Activated T-helper 17 cell treated with anti-CD3 and anti-CD28 coated beads, Interleukin-2, amount 50 U/mL, for 72 hours (primary cell): ENCODE data around the gene CTSH. TPM values are rescaled to one million over a fixed set of nuclear protein-coding genes. Genes with fewer than 3 reads are reported as not detected.

Experiments used
- ATAC-seq: fragments of 150-1000 bp; cut with Tn5 transposase; replicated peaks from 2 replicates; pipeline ENCODE4 v1.10.0; 2021; ENCODE audit warnings: mild to moderate bottlenecking, moderate library complexity
- H3K27ac Mint-ChIP-seq: one replicate; pipeline ENCODE4 v1.8.0; 2022; ENCODE audit warnings: mixed read lengths
- H3K27me3 Mint-ChIP-seq: one replicate; pipeline ENCODE4 v1.8.0; 2022; ENCODE audit warnings: mixed read lengths
- H3K36me3 Mint-ChIP-seq: one replicate; pipeline ENCODE4 v1.8.0; 2022; ENCODE audit warnings: low read depth, mild to moderate bottlenecking, mixed read lengths
- H3K4me1 Mint-ChIP-seq: one replicate; pipeline ENCODE4 v1.8.0; 2022; ENCODE audit warnings: mixed read lengths
- H3K4me3 Mint-ChIP-seq: one replicate; pipeline ENCODE4 v1.8.0; 2022; ENCODE audit warnings: mild to moderate bottlenecking, mixed read lengths
- H3K9me3 Mint-ChIP-seq: one replicate; pipeline ENCODE4 v1.8.0; 2022; ENCODE audit warnings: mixed read lengths
- total RNA-seq, 2 donors: library from RNA; stranded (reverse); gene quantifications; one replicate each; pipeline ENCODE4 v1.2.3, GENCODE V29; 2022

The CTSH gene
- total RNA-seq, 2 donors from 2014 or later: 306 to 503 TPM

DNA sequence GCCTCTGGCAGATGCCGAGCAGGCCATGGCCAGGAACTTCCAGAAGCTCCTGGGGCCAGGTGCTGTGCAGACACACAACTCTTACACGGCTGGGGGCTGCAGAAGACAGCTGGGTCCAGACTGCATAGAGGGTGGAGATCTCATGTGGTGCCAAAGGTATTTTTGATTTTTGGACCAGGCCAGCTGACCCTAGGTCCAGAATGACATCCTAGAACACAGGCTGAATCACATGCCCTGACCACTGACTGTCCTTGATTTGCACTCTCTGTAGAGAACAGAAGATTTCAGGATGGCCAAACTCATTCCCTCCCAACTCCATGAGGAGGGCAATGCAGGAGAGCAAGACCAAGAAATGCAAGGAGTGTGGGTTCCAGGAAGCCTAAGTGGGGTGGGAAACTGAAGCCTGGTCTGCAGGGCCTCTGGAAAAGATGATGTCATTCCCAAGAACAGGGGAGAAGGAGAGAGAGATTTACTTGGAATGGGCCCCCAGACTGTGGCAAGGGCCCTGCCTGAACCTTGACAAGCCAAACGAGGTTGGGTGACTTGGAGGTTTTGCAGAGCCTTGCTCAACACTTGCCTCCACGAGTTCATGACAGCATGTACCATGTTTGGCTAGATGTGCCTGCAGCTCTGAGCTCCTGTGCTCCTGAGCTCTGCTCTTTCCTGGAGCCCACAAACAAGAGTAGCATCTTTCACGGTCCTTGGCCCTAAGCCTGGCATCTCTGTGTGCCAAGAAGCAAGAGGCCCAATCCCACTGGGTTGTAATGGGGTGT lies 38.5 kb upstream of the CTSH start:
- no peaks in the 10 kb centered on the region for H3K36me3 Mint-ChIP-seq
- no peak overlapping the region for H3K4me3 Mint-ChIP-seq
- H3K9me3 Mint-ChIP-seq: no peaks in the 10 kb centered on the region
- H3K27me3 Mint-ChIP-seq: peaks cover 2% of the 10 kb centered on the region
- H3K27ac Mint-ChIP-seq: no peak overlapping the region
- H3K4me1 Mint-ChIP-seq: peaks cover 5% of the 10 kb centered on the region
- ATAC-seq: no peak

DNA sequence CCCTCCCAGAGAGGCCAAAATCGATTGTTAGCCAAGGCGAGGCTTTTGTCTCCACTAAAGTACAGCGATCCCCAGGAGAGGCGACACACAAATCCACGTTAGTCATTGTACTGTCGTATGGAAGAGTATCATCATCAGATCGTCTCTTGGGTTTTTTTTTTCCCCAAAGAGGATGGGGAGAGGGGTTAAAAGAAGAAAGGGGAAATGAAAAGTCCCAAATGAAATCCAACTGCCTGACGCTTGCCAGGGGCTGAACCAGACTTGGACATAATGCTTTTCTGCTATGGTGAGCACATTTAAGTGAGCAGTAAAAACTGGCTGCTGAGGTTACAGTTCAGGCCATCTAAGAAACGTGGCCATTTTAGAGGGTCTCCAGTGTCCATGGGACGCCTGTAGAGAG lies 37.9 kb upstream of the CTSH start:
- H3K4me1 Mint-ChIP-seq: peaks cover 9% of the 10 kb centered on the region
- no peaks in the 10 kb centered on the region for H3K9me3 Mint-ChIP-seq
- H3K36me3 Mint-ChIP-seq: no peaks in the 10 kb centered on the region
- ATAC-seq: no peak
- H3K4me3 Mint-ChIP-seq: no peak overlapping the region
- peaks cover 2% of the 10 kb centered on the region for H3K27me3 Mint-ChIP-seq
- H3K27ac Mint-ChIP-seq: no peak overlapping the region

DNA sequence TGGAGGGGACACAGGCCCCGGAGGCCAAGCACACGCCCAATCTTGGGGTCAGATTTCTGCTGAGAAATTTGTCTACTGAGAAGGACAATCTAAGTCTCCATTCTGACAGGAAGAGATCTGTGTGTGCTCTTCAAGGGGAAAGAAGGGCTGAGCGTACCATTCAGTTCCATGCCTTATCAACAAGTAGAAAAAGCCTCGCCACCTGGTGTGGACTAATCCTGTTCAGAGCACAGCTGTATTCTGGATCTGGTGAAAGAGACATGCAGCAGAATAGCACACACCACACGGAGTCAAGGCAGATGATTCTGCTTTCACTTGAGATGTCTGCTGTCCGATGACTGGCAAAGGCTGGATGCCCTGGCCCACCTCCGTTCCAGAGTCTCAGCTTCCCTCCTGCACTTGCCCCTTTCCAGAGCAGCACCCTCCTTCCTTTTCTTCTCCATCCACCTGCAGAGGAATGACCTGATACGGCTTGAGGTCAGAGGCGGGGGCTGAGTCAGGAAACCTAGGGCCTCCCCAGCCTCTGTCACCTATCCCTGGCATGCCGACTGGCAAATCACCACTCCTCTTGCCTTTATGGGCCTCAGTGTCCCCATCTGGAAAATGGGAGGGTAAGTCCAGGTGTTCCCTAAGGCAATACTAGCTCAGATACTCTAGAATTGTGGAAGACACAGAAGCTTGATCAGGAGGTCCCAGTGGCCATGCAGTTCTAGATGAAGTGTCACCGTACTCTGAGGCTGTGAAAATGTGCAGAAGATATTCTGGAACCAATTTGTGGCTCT lies 36.9 kb upstream of the CTSH start:
- Mint-ChIP-seq H3K9me3 (no peaks in the 10 kb centered on the region), H3K27ac (no peak overlapping the region), H3K36me3 (no peaks in the 10 kb centered on the region)

DNA sequence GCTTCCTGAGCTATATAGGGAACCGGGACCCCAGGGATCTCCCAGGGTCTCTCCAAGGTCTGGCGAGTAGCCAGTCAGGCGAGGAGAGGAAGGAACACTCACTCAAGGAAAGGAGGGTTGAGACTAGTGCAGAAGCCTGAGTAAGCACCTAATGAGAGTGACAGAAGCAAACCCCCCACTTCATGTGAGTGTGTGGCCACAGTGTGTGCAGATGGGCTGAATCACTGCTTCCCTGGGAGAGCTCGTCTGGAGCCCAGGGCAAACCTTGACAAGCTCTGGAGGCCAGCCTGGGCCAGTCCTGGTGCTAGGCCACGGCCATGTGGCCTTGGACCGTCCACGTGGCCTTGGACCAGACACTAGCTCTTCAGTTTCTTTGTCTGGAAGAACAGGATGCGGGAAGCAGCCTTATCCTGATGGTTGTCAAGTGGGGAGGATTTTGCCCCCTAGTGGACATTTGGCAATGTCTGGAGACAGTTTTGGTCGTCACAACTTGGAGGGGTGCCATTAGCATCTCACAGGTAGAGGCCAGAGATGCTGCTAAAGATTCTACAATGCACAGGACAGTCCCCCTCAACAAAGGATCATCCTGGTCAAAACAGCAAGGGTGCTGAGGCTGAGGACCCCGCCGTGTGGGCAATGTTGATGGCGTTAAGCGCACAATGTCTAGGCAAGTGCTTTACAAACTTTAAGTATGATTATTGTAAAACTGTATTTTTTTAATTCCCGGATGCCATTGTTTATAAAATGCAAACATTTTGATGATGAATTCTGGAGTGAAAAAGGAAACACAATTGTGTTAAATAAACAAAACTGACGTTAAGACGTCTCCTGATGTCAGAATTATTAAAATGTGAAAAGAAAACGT lies 34.8 kb upstream of the CTSH start:
- Mint-ChIP-seq H3K27me3 (peaks cover 2% of the 10 kb centered on the region), H3K4me3 (no peak overlapping the region), H3K9me3 (no peaks in the 10 kb centered on the region), H3K4me1 (peaks cover 18% of the 10 kb centered on the region), H3K27ac (peak overlapping the region; percentile 61), H3K36me3 (no peaks in the 10 kb centered on the region)
- ATAC-seq: peak; percentile 71

More for the DNA sequence above, 36.9 kb upstream of the CTSH start:
- Mint-ChIP-seq H3K27me3 (peaks cover 2% of the 10 kb centered on the region), H3K4me3 (no peak overlapping the region), H3K4me1 (peaks cover 18% of the 10 kb centered on the region)
- no peak for ATAC-seq

DNA sequence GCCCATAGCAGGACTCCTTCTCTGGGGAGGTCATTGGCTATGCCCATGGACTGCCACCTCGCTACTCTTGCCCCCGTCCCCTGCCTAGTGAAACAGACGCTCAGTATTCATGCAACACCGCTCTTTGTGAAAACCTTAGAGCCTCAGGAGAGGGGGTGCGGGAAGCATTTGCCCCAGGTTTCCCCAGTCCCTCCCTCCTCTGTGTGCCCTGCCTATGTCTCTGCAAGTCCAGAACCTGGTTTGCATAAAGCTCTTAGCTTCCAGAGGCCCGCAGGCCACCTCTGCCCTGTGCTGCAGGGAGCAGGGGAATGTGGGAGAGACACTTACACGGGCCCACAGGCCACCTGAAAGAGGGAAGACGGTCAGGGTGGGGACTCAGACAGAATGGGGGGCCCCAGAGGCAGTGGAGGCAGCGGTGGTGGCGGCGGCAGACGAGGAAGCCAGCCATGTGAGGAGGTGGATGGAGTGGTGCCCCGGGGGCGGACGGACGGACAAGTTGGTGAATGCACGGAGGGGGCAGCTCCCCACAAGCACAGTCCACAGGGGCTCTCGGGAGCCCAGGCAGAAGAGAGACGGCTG lies 33.8 kb upstream of the CTSH start:
- peaks cover 18% of the 10 kb centered on the region for H3K4me1 Mint-ChIP-seq
- peaks cover 2% of the 10 kb centered on the region for H3K27me3 Mint-ChIP-seq
- ATAC-seq: no peak
- no peak overlapping the region for H3K4me3 Mint-ChIP-seq
- peak overlapping the region; percentile 61 for H3K27ac Mint-ChIP-seq
- no peaks in the 10 kb centered on the region for H3K36me3 Mint-ChIP-seq
- no peaks in the 10 kb centered on the region for H3K9me3 Mint-ChIP-seq

DNA sequence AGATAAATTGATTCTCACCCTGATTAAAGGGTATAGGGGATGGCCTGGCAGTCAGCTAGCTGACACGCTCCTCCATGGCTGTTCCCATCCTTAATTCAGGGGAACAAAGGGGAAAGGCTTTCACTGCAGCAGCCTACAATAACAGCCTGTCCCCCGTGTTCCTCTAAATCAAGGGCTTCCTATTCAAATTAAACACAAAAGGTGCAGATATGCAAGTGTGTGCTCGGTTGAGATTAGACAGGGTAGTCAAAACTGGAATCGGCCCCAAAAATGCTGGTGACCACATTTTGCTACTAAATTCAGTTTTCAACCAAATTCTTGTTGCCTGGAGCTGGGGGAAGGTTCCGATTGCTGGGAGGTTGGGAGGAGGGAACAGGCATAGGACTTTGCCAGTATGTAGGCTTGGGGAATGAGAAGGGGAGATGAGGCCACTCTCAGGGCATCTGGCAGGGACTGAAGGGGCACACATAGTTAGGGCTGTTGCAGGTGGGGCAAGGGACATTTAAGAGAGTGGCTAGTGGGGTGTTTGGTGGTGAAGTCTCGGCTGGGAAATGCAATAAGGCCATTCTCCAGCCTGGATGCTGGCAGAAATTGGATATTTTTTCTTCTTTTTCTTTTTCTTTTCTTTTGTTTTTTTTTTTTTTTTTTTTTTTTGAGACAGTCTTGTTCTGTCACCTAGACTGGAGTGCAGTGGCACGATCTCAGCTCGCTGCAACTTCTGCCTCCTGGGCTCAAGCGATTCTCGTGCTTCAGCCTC lies 32.9 kb upstream of the CTSH start:
- H3K27ac Mint-ChIP-seq: peak overlapping the region; percentile 81
- no peaks in the 10 kb centered on the region for H3K9me3 Mint-ChIP-seq
- H3K4me3 Mint-ChIP-seq: peak overlapping the region; percentile 62
- ATAC-seq: peak; percentile 18
- H3K27me3 Mint-ChIP-seq: peaks cover 2% of the 10 kb centered on the region
- H3K36me3 Mint-ChIP-seq: no peaks in the 10 kb centered on the region
- peaks cover 18% of the 10 kb centered on the region for H3K4me1 Mint-ChIP-seq

DNA sequence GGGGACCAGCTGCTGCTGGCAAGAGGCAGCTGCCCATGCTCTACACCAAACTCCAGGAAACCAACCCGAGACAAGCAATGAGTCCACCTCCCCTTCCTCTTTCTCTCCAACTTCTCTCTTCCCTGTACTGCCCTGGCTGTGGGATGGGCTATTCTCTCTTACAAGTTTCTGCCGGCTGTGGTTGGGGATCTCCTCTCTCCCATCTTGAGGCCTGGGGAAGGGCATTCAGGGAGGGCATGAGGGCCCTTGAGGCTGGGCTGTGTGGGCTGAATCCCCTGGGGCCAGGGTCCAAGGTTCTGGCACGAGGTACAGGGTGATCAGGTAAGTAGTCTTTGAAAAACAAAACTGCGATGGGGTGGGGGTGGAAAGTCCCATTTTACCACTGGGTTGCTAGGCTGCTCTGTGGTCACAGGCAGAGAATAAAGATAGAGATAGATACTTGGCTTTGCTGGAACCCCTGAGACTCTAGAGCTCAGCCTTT lies 32.3 kb upstream of the CTSH start:
- ATAC-seq: peak; percentile 71
- peak overlapping the region; percentile 62 for H3K4me3 Mint-ChIP-seq
- peaks cover 18% of the 10 kb centered on the region for H3K4me1 Mint-ChIP-seq
- H3K9me3 Mint-ChIP-seq: no peaks in the 10 kb centered on the region
- peak overlapping the region; percentile 81 for H3K27ac Mint-ChIP-seq
- H3K27me3 Mint-ChIP-seq: no peaks in the 10 kb centered on the region
- H3K36me3 Mint-ChIP-seq: no peaks in the 10 kb centered on the region

DNA sequence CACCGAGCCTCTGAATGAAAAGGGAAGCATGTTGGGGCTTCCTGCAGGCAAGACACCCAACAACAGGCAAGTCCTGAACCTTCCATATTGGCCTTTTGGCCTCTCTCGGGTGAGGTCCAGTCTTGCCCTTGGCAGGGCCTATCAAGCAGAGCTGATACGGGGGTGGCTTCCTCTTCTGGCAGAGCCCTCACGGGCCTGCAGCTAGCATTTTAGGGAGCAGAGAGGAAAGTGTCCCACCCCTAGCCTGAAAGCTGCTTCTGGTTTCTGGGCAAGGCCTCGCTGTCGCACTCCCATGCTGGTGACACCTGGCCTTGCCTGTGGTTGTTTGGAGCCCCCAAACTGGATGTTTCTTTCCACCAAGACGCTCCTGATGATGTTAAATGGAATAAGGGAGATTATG lies 31.8 kb upstream of the CTSH start:
- Mint-ChIP-seq H3K27ac (peak overlapping the region; percentile 81), H3K27me3 (no peaks in the 10 kb centered on the region), H3K4me3 (peak overlapping the region; percentile 62), H3K36me3 (no peaks in the 10 kb centered on the region), H3K9me3 (no peaks in the 10 kb centered on the region), H3K4me1 (peaks cover 18% of the 10 kb centered on the region)
- no peak for ATAC-seq

DNA sequence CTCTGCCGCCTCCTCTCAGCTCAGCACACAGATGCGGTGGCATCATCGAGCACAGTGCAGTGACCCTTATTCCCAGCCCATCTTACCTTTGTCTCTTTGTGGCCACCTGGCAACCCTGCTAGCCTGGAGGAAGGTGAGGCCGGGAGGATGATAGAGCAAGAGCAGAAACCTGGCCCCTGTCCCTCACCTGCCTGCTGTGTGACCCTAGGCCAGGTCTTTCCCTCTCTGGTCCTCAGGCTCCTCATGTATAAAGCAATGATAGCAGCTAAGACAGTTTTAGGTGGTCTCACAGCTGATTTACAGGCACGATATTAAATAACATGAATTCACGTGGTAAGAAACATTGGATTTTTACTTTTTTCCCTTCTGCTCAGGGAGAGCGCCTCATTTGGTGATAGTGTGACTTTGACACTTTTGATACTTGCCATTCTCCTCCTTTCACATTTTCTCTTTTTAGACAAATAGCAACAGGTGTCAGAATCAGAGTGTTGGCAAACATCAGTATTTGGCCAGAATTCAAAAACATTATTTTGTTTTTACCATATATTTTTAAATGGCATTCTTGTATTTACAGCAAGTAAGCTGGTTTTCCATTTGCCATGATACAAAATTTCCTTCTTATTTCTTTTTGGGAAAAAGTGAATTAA lies 29.5 kb upstream of the CTSH start:
- H3K36me3 Mint-ChIP-seq: no peaks in the 10 kb centered on the region
- no peak for ATAC-seq
- peaks cover 17% of the 10 kb centered on the region for H3K4me1 Mint-ChIP-seq
- H3K27ac Mint-ChIP-seq: peak overlapping the region; percentile 55
- no peaks in the 10 kb centered on the region for H3K27me3 Mint-ChIP-seq
- no peaks in the 10 kb centered on the region for H3K9me3 Mint-ChIP-seq
- H3K4me3 Mint-ChIP-seq: no peak overlapping the region

DNA sequence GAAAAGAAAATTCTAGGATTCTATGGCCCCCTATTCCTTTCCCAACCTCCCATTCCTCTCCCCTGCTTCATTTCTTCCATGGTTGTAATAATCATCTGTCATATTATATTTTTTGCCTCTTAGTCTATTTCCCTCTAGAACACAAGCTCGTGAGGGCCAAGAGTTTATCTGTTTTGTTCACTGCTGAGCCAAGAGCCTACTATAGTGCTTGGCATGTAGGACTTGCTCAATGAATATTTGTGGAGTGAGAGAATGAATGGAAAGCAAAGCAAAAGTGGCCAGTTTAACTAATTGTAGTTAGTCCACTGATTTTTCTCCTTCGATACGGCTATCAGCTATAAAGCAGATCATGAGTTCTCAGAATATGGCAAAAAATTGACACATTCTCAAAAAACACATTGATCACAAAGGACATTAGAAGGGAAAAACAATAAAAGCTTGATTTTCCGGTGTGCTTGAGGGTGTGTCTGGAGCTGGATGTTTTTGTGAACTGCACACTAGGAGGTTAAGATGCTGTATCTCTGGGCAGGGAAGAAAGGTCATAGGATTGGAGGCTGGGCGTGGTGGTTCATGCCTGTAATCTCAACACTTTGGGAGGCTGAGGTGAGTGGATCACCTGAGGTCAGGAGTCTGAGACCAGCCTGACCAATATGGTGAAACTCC lies 25.0 kb upstream of the CTSH start:
- Mint-ChIP-seq H3K27ac (no peak overlapping the region), H3K9me3 (no peaks in the 10 kb centered on the region), H3K27me3 (no peaks in the 10 kb centered on the region), H3K36me3 (no peaks in the 10 kb centered on the region), H3K4me1 (no peaks in the 10 kb centered on the region), H3K4me3 (no peak overlapping the region)
- no peak for ATAC-seq

DNA sequence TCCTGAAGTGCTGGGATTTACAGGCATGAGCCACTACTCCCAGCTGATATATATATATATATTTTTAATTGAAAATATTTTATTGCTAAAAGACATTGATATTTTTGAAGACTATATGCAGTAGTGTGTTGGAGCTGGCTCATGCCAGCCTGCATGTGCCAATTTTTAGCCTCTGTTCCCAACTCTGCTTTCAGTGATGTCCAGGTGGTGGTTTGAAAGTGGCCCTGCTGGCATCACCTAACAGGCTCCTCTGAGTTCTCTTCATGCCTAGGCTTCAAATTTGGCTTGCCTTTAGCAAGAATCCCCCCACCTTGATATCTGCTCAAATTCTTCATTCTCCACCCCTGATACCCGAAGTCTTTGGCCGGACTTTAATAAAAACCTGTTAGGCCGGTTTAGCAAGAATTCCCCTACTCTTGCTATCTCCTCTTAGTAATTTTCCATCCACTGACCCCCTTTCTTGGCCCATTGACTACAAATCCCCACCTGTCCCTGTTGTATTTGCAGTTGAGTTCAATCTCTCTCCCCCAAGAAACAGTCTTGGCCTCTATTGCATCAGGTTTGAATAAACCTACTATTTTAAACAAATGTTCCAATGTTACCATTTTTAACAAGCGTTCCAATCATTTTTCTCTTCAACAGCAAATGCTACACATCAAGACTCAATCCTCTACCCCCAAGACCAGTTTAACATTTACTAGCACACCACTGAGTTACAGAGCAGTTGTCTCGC lies 23.9 kb upstream of the CTSH start:
- H3K4me1 Mint-ChIP-seq: no peaks in the 10 kb centered on the region
- H3K4me3 Mint-ChIP-seq: no peak overlapping the region
- no peaks in the 10 kb centered on the region for H3K27me3 Mint-ChIP-seq
- no peak for ATAC-seq
- H3K9me3 Mint-ChIP-seq: no peaks in the 10 kb centered on the region
- no peaks in the 10 kb centered on the region for H3K36me3 Mint-ChIP-seq
- no peak overlapping the region for H3K27ac Mint-ChIP-seq

DNA sequence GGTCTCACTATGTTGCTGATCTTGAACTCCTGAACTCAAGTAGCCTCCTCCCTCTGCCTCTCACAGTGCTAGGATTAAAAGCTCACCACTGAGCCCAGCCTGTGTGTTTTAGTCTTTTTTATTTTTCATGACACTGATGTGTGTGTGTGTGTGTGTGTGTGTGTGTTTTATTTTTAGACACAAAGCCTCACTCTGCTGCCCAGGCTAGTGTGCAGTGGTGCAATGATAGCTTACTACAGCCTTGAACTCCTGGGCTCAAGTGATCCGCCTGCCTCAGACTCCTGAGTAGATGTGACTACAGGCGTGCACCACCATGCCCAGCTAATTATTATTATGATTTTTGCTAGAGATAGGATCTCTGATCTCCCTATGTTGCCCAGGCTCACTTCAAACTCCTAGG lies 23.3 kb upstream of the CTSH start:
- H3K27ac Mint-ChIP-seq: no peak overlapping the region
- no peaks in the 10 kb centered on the region for H3K27me3 Mint-ChIP-seq
- no peak overlapping the region for H3K4me3 Mint-ChIP-seq
- no peaks in the 10 kb centered on the region for H3K36me3 Mint-ChIP-seq
- no peak for ATAC-seq
- H3K9me3 Mint-ChIP-seq: no peaks in the 10 kb centered on the region
- H3K4me1 Mint-ChIP-seq: no peaks in the 10 kb centered on the region
